ENCODE data around the gene CDH23. TPM values are rescaled to one million over a fixed set of nuclear protein-coding genes. Genes with fewer than 3 reads are reported as not detected.

The CDH23 gene
- total and polyA plus RNA-seq, 2 donors (not counting 1 experiment from before 2014, with no cell fraction given), result 0.01 to 0.17 TPM

GRCh38 chr10:71475243-71475871 is 78.6 kb downstream of the CDH23 start:
- Histone ChIP-seq H3K9ac (ENCODE audit: insufficient read depth, low read length) (no peak overlapping the region), H3K4me3 (replicated peaks in 1 of 4; ENCODE audit: control extremely low read depth in 1 of 4, insufficient read depth in 1 of 4, low read depth in 3 of 4, low read length in 4 of 4) (no peak overlapping the region)

GRCh38 chr10:71476228-71477011 is 79.7 kb downstream of the CDH23 start:
- Histone ChIP-seq H3K36me3 (ENCODE audit: control insufficient read depth, insufficient read depth, low read length) (no peaks in the 10 kb centered on the region), H3K9me3 (ENCODE audit: control insufficient read depth, insufficient read depth, low read depth, low read length) (no peaks in the 10 kb centered on the region), H3K4me3 (replicated peaks in 1 of 4; ENCODE audit: control extremely low read depth in 1 of 4, insufficient read depth in 1 of 4, low read depth in 3 of 4, low read length in 4 of 4) (no peak overlapping the region), H3K27me3 (ENCODE audit: control insufficient read depth, insufficient read depth, low read length) (peaks cover 3% of the 10 kb centered on the region), H3K4me2 (ENCODE audit: extremely low read depth, insufficient read depth, low read length) (no peak overlapping the region), H3K79me2 (ENCODE audit: control insufficient read depth, insufficient read depth, low read length) (no peaks in the 10 kb centered on the region), H2AFZ (ENCODE audit: low read length) (no peak overlapping the region), H3K4me1 (ENCODE audit: control insufficient read depth, extremely low read depth, insufficient read depth, low read length) (no peaks in the 10 kb centered on the region), H3K27ac (ENCODE audit: insufficient read depth, low read length) (no peak overlapping the region), H4K20me1 (ENCODE audit: control insufficient read depth, extremely low read depth, insufficient read depth, low read length) (no peaks in the 10 kb centered on the region), H3K9ac (ENCODE audit: insufficient read depth, low read length) (no peak overlapping the region)
- no peak for TF ChIP-seq EZH2 (IDR thresholded peaks at IDR 0.05; ENCODE audit: low read length, missing control alignments)
- no peak for TF ChIP-seq CTCF (conservative IDR thresholded peaks at IDR 0.05 in 1 of 2, IDR thresholded peaks at IDR 0.05 in 1 of 2; ENCODE audit: low read depth in 1 of 2, low read length in 2 of 2)
- no peak for DNase-seq (ENCODE audit: low read depth in 2 of 2)

More at GRCh38 chr10:71475243-71475871, 78.6 kb downstream of the CDH23 start:
- Histone ChIP-seq H2AFZ (ENCODE audit: low read length) (no peak overlapping the region), H3K27ac (ENCODE audit: insufficient read depth, low read length) (no peak overlapping the region), H3K4me2 (ENCODE audit: extremely low read depth, insufficient read depth, low read length) (no peak overlapping the region), H3K4me1 (ENCODE audit: control insufficient read depth, extremely low read depth, insufficient read depth, low read length) (no peaks in the 10 kb centered on the region), H4K20me1 (ENCODE audit: control insufficient read depth, extremely low read depth, insufficient read depth, low read length) (no peaks in the 10 kb centered on the region), H3K36me3 (ENCODE audit: control insufficient read depth, insufficient read depth, low read length) (no peaks in the 10 kb centered on the region), H3K9me3 (ENCODE audit: control insufficient read depth, insufficient read depth, low read depth, low read length) (no peaks in the 10 kb centered on the region), H3K27me3 (ENCODE audit: control insufficient read depth, insufficient read depth, low read length) (peaks cover 3% of the 10 kb centered on the region), H3K79me2 (ENCODE audit: control insufficient read depth, insufficient read depth, low read length) (no peaks in the 10 kb centered on the region)
- TF ChIP-seq EZH2 (IDR thresholded peaks at IDR 0.05; ENCODE audit: low read length, missing control alignments) (no peak), CTCF (conservative IDR thresholded peaks at IDR 0.05 in 1 of 2, IDR thresholded peaks at IDR 0.05 in 1 of 2; ENCODE audit: low read depth in 1 of 2, low read length in 2 of 2) (no peak)
- DNase-seq (ENCODE audit: low read depth in 2 of 2), result no peak

- H3K79me2 ChIP-seq (ENCODE audit: control insufficient read depth, insufficient read depth, low read length), result no peaks in the 10 kb centered on the region
- no peak overlapping the region for H3K9ac ChIP-seq (ENCODE audit: insufficient read depth, low read length)
- H2AFZ ChIP-seq (ENCODE audit: low read length), result no peak overlapping the region
- H3K36me3 ChIP-seq (ENCODE audit: control insufficient read depth, insufficient read depth, low read length), result no peaks in the 10 kb centered on the region
- no peaks in the 10 kb centered on the region for H3K9me3 ChIP-seq (ENCODE audit: control insufficient read depth, insufficient read depth, low read depth, low read length)
- H4K20me1 ChIP-seq (ENCODE audit: control insufficient read depth, extremely low read depth, insufficient read depth, low read length), result no peaks in the 10 kb centered on the region
- no peak for TF ChIP-seq CTCF (conservative IDR thresholded peaks at IDR 0.05 in 1 of 2, IDR thresholded peaks at IDR 0.05 in 1 of 2; ENCODE audit: low read depth in 1 of 2, low read length in 2 of 2)
- no peak for TF ChIP-seq EZH2 (IDR thresholded peaks at IDR 0.05; ENCODE audit: low read length, missing control alignments)
- no peak for DNase-seq (ENCODE audit: low read depth in 2 of 2)
- H3K4me3 ChIP-seq (replicated peaks in 1 of 4; ENCODE audit: control extremely low read depth in 1 of 4, insufficient read depth in 1 of 4, low read depth in 3 of 4, low read length in 4 of 4), result no peak overlapping the region
- peaks cover 3% of the 10 kb centered on the region for H3K27me3 ChIP-seq (ENCODE audit: control insufficient read depth, insufficient read depth, low read length)
- H3K4me1 ChIP-seq (ENCODE audit: control insufficient read depth, extremely low read depth, insufficient read depth, low read length), result no peaks in the 10 kb centered on the region
- no peak overlapping the region for H3K4me2 ChIP-seq (ENCODE audit: extremely low read depth, insufficient read depth, low read length)
- no peak overlapping the region for H3K27ac ChIP-seq (ENCODE audit: insufficient read depth, low read length)
These were observed 81.5 kb downstream of the CDH23 start for GRCh38 chr10:71478173-71478572.

Data from fibroblast of lung (primary cell).